22Rv1 (cell line): Measurements from ENCODE around the gene CDCA8.

Experiments
- H3K27ac ChIP-seq: fragments of 450-650 bp; 2 replicates; pipeline ENCODE4 v1.5.1; 2017
- ZFX ChIP-seq: fragments of 450-650 bp; IDR thresholded peaks from 2 replicates; pipeline ENCODE4 v1.6.1; 2017; ENCODE audit warnings: antibody characterized with exemption, borderline replicate concordance
- TF ChIP-seq, protein P1 (sequence below): fragments of 450-650 bp; IDR thresholded peaks from 2 replicates; pipeline ENCODE4 v1.5.1; 2017; ENCODE audit warnings: mild to moderate bottlenecking

The CDCA8 gene

DNA sequence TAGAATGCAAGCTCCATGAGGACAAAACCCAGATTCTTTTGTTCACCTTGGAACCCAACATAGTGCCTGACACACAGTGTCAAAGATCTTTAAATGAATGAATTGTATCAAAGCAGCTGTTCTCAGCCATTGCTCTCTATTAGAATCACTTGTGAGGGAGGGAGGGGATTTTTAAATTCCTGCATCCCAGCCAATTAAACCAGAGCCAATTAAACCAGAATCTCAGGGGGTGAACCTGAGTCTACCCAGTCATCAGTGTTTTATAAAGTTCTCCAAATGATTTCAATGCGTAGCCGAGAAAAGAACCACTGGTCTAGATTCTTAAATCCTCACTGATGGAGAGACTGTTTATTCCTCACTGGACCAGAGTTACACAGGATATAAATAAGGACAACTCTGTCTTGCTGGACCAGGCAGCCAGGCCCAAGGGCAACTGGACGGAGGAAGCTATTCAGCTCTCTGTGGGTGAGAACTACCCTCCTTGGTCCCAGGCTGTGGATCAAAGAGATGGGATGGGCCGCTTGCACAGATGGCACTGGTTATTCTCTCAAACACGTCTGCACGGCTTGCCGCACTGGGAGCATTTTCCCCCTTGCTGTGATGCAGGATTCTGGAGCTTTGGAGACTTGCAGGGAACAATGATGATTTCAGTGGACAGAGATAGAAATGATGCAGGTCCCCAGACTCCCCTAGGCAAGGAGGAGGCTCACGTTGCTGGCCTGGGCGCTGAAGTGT is 20.0 kb upstream of the CDCA8 start:
- H3K27ac ChIP-seq = no peak overlapping the region
- TF ChIP-seq ZFX = no peak
- TF ChIP-seq, protein P1, sequence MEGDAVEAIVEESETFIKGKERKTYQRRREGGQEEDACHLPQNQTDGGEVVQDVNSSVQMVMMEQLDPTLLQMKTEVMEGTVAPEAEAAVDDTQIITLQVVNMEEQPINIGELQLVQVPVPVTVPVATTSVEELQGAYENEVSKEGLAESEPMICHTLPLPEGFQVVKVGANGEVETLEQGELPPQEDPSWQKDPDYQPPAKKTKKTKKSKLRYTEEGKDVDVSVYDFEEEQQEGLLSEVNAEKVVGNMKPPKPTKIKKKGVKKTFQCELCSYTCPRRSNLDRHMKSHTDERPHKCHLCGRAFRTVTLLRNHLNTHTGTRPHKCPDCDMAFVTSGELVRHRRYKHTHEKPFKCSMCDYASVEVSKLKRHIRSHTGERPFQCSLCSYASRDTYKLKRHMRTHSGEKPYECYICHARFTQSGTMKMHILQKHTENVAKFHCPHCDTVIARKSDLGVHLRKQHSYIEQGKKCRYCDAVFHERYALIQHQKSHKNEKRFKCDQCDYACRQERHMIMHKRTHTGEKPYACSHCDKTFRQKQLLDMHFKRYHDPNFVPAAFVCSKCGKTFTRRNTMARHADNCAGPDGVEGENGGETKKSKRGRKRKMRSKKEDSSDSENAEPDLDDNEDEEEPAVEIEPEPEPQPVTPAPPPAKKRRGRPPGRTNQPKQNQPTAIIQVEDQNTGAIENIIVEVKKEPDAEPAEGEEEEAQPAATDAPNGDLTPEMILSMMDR = no peak

DNA sequence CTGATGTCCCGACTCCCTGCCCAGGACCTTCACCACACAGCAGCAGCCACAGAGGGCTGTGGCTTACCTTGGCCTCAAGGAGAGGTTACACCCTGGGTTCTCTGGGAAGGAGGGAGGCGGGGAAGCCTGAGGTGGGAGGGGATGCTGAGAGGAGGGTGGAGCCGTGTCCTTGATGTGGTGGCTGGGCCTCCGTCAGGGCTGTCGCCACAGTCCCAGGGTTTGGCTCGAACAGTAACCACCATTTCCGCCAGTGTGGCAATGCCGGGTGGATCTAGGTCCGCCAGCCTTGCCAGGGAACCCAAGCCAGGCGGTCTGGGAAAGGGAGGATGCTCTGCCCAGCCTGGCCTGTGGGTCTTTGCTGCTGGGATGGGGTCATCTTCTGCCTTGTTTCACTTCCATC is 18.4 kb upstream of the CDCA8 start:
- H3K27ac ChIP-seq = no peak overlapping the region
- no peak for TF ChIP-seq ZFX
- TF ChIP-seq, protein P1 = no peak

GRCh38 chr1:37676281-37677142 is 15.8 kb upstream of the CDCA8 start:
- TF ChIP-seq, protein P1 = no peak
- no peak for TF ChIP-seq ZFX
- H3K27ac ChIP-seq = no peak overlapping the region

DNA sequence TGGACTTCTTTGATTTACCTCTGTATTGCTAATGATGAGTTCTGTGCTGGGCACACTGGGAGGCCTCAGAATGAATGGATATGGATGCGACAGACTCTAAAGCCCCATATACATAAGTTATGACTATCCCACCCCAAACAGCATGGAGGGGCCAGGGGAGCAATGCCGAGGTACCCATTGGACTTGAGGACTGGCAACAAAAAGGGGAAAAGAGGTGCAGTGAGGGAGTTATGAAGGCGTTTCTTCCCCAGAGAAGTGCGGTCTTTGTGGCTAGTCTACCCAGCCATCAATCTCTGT is 15.2 kb upstream of the CDCA8 start:
- H3K27ac ChIP-seq = no peak overlapping the region
- no peak for TF ChIP-seq ZFX
- TF ChIP-seq, protein P1 = no peak

DNA sequence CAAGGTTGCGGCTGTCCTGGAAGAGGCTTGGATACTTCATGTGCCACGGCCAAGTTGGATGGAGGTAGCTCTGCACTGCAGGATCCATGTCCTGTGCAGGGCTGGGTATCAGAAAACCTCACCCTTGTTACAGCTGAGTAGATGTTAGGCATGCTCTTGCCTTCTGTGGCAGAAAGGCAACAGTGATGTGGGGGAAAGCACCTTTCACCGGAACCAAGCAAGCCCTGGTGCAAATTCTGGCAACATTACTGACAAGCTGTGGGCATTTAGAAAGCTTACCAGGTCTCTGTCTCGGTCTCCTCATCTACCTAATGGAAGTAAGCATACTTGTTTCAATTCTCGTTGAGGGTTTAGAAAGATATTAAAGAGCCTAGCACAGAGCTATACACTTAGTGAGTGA is 14.5 kb upstream of the CDCA8 start:
- TF ChIP-seq, protein P1 = no peak
- no peak for TF ChIP-seq ZFX
- H3K27ac ChIP-seq = no peak overlapping the region

DNA sequence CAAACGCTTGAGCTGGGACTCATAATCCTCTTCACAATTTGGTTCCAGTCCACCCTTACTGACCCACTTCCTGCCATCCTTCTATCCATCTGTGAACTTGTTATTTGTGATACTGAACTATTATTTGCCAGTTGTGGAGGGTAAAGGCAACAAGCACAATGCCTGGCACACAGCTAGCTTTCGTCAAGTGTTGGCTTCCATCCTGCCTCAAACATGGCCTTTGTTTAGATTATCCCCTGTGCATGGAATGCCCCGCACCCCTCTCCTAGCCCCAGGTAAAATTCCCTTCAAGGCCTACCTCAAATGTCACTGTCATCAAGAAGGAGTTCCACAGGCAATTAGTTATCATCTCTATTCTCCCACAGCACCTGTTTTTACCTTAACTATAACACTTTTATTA is 11.4 kb upstream of the CDCA8 start:
- H3K27ac ChIP-seq = no peak overlapping the region

More for the DNA sequence above, 11.4 kb upstream of the CDCA8 start:
- TF ChIP-seq, protein P1 = no peak
- TF ChIP-seq ZFX = no peak
